ENCODE measurements around the gene CCDC127.

CCDC127 gene

DNA sequence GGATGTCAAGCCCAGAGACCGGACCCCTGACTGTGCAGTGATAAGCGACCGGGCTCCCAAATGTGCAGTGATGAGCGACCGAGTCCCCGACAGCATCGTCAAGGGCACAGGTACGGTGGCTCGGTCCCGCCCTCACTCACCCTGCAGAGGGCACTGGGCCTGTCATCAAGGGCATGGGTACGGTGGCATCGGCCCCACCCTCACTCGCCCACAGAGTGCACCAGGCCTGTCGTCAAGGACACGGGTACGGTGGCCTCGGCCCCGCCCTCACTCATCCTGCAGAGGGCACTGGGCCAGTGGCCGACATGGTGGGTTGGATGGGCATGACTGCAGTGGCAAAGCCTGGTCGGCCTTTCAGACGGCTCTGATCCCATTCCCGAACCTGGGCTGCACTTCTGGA, 36.4 kb downstream of the CCDC127 start:
- Histone ChIP-seq H3K4me2 (ENCODE audit: insufficient read depth, low read length) (no peak overlapping the region), H3K79me2 (ENCODE audit: insufficient read depth, low read length) (no peaks in the 10 kb centered on the region), H3K4me3 (ENCODE audit: low read depth in 1 of 2, low read length in 2 of 2) (no peak overlapping the region), H3K27ac (ENCODE audit: low read length) (no peak overlapping the region), H4K20me1 (ENCODE audit: insufficient read depth, low read length) (no peaks in the 10 kb centered on the region), H3K4me1 (ENCODE audit: insufficient read depth, low read length) (no peaks in the 10 kb centered on the region), H3K9ac (ENCODE audit: low read depth, low read length) (no peak overlapping the region), H3K9me3 (ENCODE audit: insufficient read depth, low read length, severe bottlenecking) (no peaks in the 10 kb centered on the region), H3K36me3 (ENCODE audit: insufficient read depth, low read length) (no peaks in the 10 kb centered on the region), H2AFZ (ENCODE audit: low read depth, low read length) (no peak overlapping the region), H3K27me3 (ENCODE audit: insufficient read depth, low read length, poor library complexity) (peaks cover 3% of the 10 kb centered on the region)
- no peak for ATAC-seq (ENCODE audit: insufficient read depth, low read depth)
- TF ChIP-seq, protein P1, sequence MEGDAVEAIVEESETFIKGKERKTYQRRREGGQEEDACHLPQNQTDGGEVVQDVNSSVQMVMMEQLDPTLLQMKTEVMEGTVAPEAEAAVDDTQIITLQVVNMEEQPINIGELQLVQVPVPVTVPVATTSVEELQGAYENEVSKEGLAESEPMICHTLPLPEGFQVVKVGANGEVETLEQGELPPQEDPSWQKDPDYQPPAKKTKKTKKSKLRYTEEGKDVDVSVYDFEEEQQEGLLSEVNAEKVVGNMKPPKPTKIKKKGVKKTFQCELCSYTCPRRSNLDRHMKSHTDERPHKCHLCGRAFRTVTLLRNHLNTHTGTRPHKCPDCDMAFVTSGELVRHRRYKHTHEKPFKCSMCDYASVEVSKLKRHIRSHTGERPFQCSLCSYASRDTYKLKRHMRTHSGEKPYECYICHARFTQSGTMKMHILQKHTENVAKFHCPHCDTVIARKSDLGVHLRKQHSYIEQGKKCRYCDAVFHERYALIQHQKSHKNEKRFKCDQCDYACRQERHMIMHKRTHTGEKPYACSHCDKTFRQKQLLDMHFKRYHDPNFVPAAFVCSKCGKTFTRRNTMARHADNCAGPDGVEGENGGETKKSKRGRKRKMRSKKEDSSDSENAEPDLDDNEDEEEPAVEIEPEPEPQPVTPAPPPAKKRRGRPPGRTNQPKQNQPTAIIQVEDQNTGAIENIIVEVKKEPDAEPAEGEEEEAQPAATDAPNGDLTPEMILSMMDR (IDR thresholded peaks at IDR 0.05; ENCODE audit: borderline replicate concordance, extremely low read depth, low read length, poor library complexity, severe bottlenecking), result no peak
- no peak for TF ChIP-seq EZH2 (IDR thresholded peaks at IDR 0.05; ENCODE audit: borderline replicate concordance, low read depth, low read length, severe bottlenecking)
- no peak for DNase-seq

DNA sequence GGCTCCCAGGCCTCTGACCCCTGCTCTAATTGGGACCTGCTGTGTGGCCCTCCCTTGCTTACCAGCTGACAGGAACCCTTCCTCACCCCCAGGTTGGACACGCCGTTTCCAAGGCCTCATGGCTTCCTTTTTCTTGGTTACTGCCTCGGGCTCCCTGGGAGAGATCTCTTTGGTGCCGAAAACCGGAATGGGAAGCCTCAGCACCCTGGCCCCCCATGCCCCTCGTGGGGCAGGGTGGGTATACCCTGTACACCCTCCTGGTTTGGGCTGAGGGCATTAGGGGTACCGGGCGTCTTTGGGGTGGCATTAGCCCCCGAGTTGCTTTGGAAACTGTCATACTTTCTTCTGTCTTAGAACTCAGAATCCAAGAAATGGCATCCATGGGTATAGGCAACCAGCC, 36.8 kb downstream of the CCDC127 start:
- no peaks in the 10 kb centered on the region for H4K20me1 ChIP-seq (ENCODE audit: insufficient read depth, low read length)
- no peak for DNase-seq
- H3K27ac ChIP-seq (ENCODE audit: low read length), result no peak overlapping the region
- no peaks in the 10 kb centered on the region for H3K9me3 ChIP-seq (ENCODE audit: insufficient read depth, low read length, severe bottlenecking)
- no peak for TF ChIP-seq EZH2 (IDR thresholded peaks at IDR 0.05; ENCODE audit: borderline replicate concordance, low read depth, low read length, severe bottlenecking)
- TF ChIP-seq, protein P1 (IDR thresholded peaks at IDR 0.05; ENCODE audit: borderline replicate concordance, extremely low read depth, low read length, poor library complexity, severe bottlenecking), result no peak
- H3K4me3 ChIP-seq (ENCODE audit: low read depth in 1 of 2, low read length in 2 of 2), result no peak overlapping the region
- no peak for ATAC-seq (ENCODE audit: insufficient read depth, low read depth)
- H3K4me2 ChIP-seq (ENCODE audit: insufficient read depth, low read length), result no peak overlapping the region
- no peak overlapping the region for H2AFZ ChIP-seq (ENCODE audit: low read depth, low read length)
- no peaks in the 10 kb centered on the region for H3K79me2 ChIP-seq (ENCODE audit: insufficient read depth, low read length)
- no peaks in the 10 kb centered on the region for H3K4me1 ChIP-seq (ENCODE audit: insufficient read depth, low read length)
- no peak overlapping the region for H3K9ac ChIP-seq (ENCODE audit: low read depth, low read length)
- peaks cover 3% of the 10 kb centered on the region for H3K27me3 ChIP-seq (ENCODE audit: insufficient read depth, low read length, poor library complexity)
- no peaks in the 10 kb centered on the region for H3K36me3 ChIP-seq (ENCODE audit: insufficient read depth, low read length)

DNA sequence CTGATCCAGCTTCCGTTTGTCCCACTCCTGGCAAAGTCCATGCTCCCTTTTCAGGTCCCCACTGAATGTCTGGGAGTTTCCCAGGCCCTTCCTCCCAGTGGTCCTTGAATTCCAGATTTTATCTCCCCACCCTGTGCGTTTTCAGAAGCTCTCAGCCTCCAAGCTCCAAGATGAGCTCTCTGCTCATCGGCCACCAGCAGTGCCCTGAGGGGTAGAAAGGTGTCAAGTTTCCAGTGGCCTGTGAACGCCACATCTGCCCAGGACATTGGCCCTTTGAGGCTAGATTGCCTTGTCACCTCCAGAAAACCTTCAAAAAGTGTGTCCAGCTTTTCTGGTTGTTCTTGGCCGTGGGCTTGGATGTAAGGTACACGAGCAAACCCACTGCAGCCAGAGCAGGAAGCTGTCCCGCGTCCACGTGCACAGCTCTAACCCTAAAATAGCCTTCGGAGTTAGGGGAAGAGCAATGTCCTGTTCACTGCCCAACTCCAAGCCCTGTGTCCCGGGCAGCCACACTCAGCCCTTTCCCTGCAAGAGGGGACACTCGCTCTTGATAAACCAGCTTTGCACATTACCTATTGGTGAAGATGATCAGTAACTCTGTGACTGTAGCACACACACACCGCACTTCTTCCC, 37.6 kb downstream of the CCDC127 start:
- H3K4me1 ChIP-seq (ENCODE audit: insufficient read depth, low read length), result no peaks in the 10 kb centered on the region
- no peak overlapping the region for H2AFZ ChIP-seq (ENCODE audit: low read depth, low read length)
- no peak overlapping the region for H3K9ac ChIP-seq (ENCODE audit: low read depth, low read length)
- ATAC-seq (ENCODE audit: insufficient read depth, low read depth) (no peak), DNase-seq (no peak)
- no peaks in the 10 kb centered on the region for H3K9me3 ChIP-seq (ENCODE audit: insufficient read depth, low read length, severe bottlenecking)
- no peak overlapping the region for H3K4me3 ChIP-seq (ENCODE audit: low read depth in 1 of 2, low read length in 2 of 2)
- no peaks in the 10 kb centered on the region for H3K79me2 ChIP-seq (ENCODE audit: insufficient read depth, low read length)
- no peak overlapping the region for H3K27ac ChIP-seq (ENCODE audit: low read length)
- TF ChIP-seq, protein P1 (IDR thresholded peaks at IDR 0.05; ENCODE audit: borderline replicate concordance, extremely low read depth, low read length, poor library complexity, severe bottlenecking), result no peak
- no peak for TF ChIP-seq EZH2 (IDR thresholded peaks at IDR 0.05; ENCODE audit: borderline replicate concordance, low read depth, low read length, severe bottlenecking)
- no peaks in the 10 kb centered on the region for H3K36me3 ChIP-seq (ENCODE audit: insufficient read depth, low read length)
- H3K27me3 ChIP-seq (ENCODE audit: insufficient read depth, low read length, poor library complexity), result peaks cover 3% of the 10 kb centered on the region
- H3K4me2 ChIP-seq (ENCODE audit: insufficient read depth, low read length), result no peak overlapping the region
- H4K20me1 ChIP-seq (ENCODE audit: insufficient read depth, low read length), result no peaks in the 10 kb centered on the region
